Measurements from ENCODE around the gene KCNH5.

KCNH5 gene, protein sequence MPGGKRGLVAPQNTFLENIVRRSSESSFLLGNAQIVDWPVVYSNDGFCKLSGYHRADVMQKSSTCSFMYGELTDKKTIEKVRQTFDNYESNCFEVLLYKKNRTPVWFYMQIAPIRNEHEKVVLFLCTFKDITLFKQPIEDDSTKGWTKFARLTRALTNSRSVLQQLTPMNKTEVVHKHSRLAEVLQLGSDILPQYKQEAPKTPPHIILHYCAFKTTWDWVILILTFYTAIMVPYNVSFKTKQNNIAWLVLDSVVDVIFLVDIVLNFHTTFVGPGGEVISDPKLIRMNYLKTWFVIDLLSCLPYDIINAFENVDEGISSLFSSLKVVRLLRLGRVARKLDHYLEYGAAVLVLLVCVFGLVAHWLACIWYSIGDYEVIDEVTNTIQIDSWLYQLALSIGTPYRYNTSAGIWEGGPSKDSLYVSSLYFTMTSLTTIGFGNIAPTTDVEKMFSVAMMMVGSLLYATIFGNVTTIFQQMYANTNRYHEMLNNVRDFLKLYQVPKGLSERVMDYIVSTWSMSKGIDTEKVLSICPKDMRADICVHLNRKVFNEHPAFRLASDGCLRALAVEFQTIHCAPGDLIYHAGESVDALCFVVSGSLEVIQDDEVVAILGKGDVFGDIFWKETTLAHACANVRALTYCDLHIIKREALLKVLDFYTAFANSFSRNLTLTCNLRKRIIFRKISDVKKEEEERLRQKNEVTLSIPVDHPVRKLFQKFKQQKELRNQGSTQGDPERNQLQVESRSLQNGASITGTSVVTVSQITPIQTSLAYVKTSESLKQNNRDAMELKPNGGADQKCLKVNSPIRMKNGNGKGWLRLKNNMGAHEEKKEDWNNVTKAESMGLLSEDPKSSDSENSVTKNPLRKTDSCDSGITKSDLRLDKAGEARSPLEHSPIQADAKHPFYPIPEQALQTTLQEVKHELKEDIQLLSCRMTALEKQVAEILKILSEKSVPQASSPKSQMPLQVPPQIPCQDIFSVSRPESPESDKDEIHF

GRCh38 chr14:63045234-63045611, at the start of gene KCNH5:
Gene KCNH5, minus strand, starts transcription at chr14:63045458. Its CDS starts 272 bp downstream, at chr14:63045186.
- DNase-seq (ENCODE audit: low read depth), result no peak

- DNase-seq (ENCODE audit: low read depth), result no peak
Observed at GRCh38 chr14:63091394-63091996, 46.2 kb upstream of the KCNH5 start.

- no peak for DNase-seq (ENCODE audit: low read depth)
Observed at GRCh38 chr14:63088865-63089264, 43.6 kb upstream of the KCNH5 start.

GRCh38 chr14:63078569-63078968, 33.3 kb upstream of the KCNH5 start:
- DNase-seq (ENCODE audit: low read depth), result no peak

DNA sequence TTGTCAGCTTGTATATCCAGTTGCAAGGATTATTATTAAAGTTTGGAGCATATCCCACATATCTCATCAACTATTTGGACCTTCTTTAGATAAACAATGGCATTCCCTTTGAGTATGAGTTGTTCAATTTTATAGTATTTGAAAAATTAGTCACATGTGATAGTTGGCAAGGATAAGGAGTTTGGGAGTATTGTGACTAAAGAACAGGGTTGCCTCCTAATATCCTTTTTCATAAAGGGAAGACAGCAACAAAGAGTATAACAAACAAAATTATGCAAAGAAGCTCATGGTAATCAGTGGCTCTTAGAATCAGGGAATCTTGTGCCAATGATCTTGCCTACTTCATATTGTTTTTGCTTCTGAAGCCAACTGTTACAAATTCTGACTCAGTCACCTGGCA, 31.2 kb upstream of the KCNH5 start:
- no peak for DNase-seq (ENCODE audit: low read depth)

DNA sequence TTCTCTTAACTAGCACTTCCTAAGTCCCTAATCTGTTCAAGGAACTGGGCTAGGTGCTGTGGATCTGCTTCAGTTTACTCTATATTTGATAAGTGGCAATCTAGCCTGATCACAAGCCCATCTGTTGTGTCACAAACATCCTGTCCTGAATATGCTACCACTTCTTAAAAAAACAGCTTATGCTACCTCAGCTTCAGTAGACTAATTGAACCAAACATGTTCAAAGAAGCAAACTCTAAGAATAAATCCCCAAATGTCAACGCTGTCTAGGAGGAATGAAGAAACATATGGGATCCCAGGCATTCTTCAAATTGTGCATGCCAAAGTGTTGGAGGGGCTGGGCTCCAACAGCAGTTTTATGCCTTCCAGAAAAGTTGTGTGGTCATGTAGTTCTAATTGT, 10.4 kb upstream of the KCNH5 start:
- no peak for DNase-seq (ENCODE audit: low read depth)

GRCh38 chr14:63051992-63052391, 6.7 kb upstream of the KCNH5 start:
- no peak for DNase-seq (ENCODE audit: low read depth)

- no peak for DNase-seq (ENCODE audit: low read depth)
Observed at GRCh38 chr14:63051301-63051700, 6.0 kb upstream of the KCNH5 start.

DNA sequence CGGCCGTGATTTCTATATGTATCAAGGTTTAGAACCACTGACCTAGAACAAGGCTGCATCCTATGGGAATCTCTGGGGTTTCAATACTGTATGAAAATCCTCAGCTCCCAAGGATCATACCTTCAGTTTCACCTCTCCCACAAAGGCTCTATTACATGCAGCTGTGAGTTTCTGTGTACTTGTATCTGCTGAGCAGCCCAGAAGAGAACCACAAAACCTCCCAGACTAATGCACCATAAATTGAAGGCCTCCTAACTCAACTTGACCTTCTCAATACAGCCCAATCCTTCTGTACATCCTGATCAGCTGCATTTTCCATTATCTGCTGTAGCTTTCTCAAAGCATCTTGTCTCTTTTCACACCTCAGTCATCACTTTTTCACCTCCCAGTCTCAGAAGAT, 5.4 kb upstream of the KCNH5 start:
- no peak for DNase-seq (ENCODE audit: low read depth)

- DNase-seq (ENCODE audit: low read depth), result no peak
Observed at GRCh38 chr14:63046339-63047268, 1.3 kb upstream of the KCNH5 start.

- DNase-seq (ENCODE audit: low read depth), result no peak
Observed at GRCh38 chr14:63045612-63046320, 508 bp upstream of the KCNH5 start.

DNA sequence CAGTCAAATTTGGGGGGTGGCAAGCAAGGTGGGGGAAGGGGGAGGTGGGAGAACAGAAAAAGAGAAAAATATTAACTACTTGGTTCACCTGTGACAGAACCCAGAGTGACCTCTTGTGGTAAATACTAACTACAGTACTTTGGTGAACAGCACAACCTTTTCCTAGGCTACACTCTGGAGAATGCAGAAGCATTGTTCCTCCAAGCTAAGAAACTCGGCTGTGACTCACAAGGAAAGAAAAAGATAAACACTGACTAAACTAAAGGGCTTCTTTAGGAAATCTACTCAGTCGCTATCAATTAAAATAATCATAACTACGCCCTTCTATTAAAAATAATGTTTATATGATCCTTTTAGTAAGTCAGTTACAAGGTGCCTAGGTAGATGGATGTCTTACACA, 5.4 kb downstream of the KCNH5 start:
- DNase-seq (ENCODE audit: low read depth), result no peak

DNA sequence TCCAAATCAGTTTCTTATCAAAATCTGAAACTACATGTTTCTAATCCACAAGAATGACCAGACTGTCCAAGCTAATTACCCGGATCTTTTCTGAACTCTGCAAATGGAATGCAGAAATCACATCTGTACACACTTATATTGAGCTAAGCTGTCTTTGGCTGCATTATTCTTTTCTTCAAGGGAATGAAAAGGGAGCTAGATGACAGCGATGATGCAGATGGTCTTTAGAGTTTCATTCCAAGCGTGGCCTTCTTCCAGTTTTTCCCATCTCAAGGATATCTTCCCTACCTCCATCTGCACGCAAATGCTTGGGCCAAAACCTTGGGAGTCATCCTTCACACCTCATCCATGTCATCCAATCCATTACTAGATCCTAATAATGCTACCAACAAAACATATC, 12.6 kb downstream of the KCNH5 start:
- no peak for DNase-seq (ENCODE audit: low read depth)

GRCh38 chr14:63032076-63032475, 13.2 kb downstream of the KCNH5 start:
- no peak for DNase-seq (ENCODE audit: low read depth)

- DNase-seq (ENCODE audit: low read depth), result no peak
Observed at GRCh38 chr14:63030113-63030512, 15.1 kb downstream of the KCNH5 start.

GRCh38 chr14:63027719-63028118, 17.5 kb downstream of the KCNH5 start:
- no peak for DNase-seq (ENCODE audit: low read depth)

DNA sequence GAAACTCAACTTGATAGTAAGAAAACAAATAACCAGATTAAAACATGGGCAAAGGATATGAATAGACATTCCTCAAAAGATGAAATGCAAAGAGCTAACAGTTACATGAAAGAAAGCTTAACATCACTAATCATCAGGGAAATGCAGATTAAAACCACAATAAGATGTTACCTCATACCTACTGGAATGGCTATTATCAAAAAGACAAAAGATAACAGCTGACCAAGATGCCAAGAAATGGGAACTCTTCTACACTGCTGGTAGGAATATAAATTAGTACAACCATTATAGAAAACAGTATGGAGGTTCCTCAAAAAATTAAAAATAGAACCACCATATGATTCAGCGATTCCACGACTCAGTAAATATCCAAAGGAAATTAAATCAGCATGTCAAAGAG, 18.8 kb downstream of the KCNH5 start:
- no peak for DNase-seq (ENCODE audit: low read depth)

DNA sequence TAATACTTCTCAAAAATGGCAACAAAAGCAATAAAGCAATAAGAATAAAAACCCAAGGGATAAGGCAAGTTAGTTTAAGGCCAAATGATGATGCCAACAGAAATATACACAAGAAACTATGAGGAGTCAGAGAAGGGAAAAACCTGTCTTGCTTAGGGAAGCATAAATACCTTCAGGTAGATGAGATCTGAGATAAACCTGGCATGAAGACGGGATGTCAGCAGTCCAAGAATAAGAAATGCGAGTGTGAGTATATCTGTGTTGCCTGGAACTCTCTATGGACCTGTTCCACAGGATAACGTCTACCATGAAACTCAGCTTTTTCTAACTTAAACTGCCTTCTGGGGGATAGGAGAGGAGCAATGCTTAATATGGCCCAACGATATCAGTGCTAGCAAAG, 30.6 kb downstream of the KCNH5 start:
- no peak for DNase-seq (ENCODE audit: low read depth)

DNA sequence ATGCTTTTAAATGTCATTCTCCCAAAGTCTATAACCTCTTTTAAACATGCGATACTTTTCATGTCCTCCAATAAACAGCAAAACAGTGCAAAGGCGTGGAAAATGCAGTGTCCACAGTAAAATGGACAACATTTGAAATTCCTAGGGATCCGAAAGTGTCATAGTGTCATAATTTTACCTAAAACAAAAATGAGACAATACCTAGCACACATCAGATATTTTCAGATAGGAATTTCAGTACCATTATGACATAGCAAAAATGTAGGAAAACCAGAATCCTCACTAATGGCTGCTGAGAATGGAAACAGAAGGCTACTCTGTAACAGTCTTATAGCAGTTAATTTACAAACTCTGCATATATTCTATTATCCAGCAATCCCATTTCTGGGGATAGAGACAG, 33.1 kb downstream of the KCNH5 start:
- no peak for DNase-seq (ENCODE audit: low read depth)

DNA sequence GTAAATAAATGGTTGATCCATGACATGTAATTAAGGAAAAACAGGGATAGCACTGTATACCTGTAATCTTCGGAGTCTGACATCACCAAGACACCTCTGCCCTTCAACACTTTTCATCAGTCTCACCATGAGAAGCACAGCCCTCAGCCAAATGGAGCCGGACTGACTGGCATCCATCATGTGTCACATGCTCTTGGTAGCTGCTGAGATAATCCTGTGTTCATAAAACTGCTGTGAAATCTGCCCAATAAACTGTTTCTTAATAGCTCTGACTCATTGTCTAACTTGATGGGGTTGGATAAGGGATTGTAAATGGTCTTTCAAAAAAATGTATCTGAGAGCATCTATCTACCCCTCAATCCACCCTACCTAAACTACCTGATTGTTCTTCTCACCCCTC, 33.6 kb downstream of the KCNH5 start:
- DNase-seq (ENCODE audit: low read depth), result no peak

- no peak for DNase-seq (ENCODE audit: low read depth)
Observed at GRCh38 chr14:63009495-63009894, 35.8 kb downstream of the KCNH5 start.

Measured in HS-27A (cell line).